GM21619 (cell line): Measurements from ENCODE around the gene HOXC10.

Experiments used
- ATAC-seq: cut with Tn5 transposase; IDR thresholded peaks from one replicate; pipeline ENCODE4 v1.9.1; 2021; ENCODE audit not compliant: unreplicated experiment

The HOXC10 gene

GRCh38 chr12:53950789-53951576 is 34.0 kb upstream of the HOXC10 start:
- no peak for ATAC-seq

GRCh38 chr12:53951577-53952334 is 33.2 kb upstream of the HOXC10 start:
- ATAC-seq, result no peak

DNA sequence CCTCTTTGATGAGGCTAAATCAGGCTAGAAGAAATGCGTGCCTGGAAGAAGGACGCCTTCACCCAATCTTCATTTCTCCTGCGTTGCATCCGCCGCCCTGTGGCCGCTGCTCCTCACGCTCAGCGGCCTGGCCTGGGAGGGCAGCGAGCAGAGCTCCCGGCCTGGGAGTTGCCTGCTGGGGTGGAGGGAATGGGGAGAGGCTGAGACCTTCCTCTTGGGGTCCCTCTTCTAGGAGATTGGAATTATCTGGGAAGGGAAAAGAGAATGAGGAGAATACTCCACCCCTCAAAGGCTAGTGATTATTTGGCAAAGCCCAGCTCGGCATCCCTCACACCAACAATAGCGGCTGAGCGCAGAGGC is 32.6 kb upstream of the HOXC10 start:
- ATAC-seq, result no peak

GRCh38 chr12:53952871-53953734 is 31.8 kb upstream of the HOXC10 start:
- ATAC-seq, result no peak

GRCh38 chr12:53953831-53954693 is 30.9 kb upstream of the HOXC10 start:
- no peak for ATAC-seq

DNA sequence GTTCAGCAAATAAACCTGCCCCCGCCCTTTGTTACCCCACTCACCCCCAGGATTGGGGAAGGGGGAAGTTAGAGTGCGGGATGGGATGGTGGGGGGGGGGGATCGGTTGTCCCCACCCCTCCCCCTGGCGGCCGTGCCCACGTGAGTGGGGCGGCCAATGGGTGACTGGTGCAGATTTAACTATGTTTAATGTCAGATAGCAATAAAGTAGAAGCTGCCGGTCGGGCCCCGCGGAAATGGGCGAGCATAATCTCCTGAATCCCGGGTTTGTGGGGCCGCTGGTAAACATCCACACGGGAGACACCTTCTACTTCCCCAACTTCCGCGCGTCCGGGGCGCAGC is 30.3 kb upstream of the HOXC10 start, which contains the start of gene HOXC12:
Gene HOXC12 (plus strand): TSS at position 210 of the 342 bp plus-strand sequence. CDS start 27 bp downstream, at position 237.
- ATAC-seq, result no peak

DNA sequence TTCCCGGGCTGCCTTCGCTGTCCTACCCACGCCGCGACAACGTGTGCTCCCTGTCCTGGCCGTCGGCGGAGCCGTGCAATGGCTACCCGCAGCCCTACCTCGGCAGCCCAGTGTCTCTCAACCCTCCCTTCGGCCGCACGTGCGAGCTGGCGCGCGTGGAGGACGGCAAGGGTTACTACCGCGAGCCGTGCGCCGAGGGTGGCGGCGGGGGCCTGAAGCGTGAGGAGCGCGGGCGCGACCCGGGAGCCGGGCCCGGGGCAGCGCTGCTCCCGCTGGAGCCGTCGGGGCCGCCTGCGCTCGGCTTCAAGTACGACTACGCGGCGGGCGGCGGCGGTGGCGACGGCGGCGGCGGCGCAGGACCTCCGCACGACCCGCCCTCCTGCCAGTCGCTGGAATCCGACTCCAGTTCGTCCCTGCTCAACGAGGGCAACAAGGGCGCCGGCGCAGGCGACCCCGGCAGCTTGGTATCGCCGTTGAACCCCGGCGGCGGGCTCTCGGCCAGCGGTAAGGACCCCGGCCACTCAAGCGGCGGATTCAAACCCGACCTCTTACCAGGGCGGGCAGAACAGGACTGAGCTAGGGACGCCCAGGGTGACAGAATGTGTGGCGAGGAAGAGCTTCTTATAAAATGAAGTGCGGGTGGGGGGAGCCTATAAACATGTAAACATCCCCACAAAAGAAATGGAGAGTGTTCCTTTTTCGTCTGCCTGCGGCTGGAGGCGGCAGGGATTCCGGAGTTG is 29.7 kb upstream of the HOXC10 start:
- no peak for ATAC-seq

- ATAC-seq, result no peak
Observed at GRCh38 chr12:53955776-53956250, 29.1 kb upstream of the HOXC10 start.

GRCh38 chr12:53956251-53956887 is 28.6 kb upstream of the HOXC10 start:
- no peak for ATAC-seq

GRCh38 chr12:53956914-53957536 is 27.9 kb upstream of the HOXC10 start:
- ATAC-seq, result no peak

- no peak for ATAC-seq
Observed at GRCh38 chr12:53958128-53958527, 26.8 kb upstream of the HOXC10 start.

GRCh38 chr12:53959314-53959713 is 25.6 kb upstream of the HOXC10 start:
- no peak for ATAC-seq

DNA sequence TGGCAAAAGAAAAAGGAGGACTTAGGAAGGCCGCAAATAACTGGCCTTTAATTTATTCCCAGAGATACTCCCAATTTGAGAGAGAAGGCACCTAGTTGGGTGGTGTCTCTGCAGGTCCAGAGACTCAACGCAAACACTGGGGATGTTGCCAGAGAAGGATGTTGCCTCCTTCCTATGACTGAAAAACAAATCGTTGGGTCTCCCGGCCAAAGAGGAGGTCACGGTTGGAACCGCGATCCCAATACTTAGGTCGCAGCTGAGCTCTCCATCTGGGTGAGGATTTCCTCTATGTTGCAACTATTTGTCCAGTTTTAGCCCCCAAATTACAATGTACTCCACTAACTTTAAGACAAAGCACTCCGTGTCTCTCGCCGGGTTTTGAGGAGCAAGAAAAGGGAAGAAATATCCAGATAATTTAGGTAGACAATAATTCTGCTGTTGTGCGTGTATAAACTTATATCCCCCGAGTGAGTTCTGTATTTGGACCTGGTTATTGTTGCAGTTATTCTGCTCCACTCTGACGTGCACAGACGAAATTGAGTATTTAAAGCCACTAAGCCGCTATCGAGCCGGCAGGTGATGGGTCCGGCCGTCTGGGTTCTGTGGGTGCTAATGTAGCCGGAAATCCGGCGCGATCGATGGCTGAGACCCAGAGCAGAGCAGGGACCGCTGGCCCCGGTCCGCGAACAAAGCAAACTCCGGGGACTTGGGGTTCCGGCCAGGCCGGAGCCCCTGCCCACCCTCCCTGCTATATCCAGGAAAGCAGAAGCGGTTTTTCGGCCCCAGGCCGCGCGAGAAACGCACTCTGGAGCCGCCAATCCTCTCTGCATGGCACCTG is 24.5 kb upstream of the HOXC10 start:
- ATAC-seq, result no peak

DNA sequence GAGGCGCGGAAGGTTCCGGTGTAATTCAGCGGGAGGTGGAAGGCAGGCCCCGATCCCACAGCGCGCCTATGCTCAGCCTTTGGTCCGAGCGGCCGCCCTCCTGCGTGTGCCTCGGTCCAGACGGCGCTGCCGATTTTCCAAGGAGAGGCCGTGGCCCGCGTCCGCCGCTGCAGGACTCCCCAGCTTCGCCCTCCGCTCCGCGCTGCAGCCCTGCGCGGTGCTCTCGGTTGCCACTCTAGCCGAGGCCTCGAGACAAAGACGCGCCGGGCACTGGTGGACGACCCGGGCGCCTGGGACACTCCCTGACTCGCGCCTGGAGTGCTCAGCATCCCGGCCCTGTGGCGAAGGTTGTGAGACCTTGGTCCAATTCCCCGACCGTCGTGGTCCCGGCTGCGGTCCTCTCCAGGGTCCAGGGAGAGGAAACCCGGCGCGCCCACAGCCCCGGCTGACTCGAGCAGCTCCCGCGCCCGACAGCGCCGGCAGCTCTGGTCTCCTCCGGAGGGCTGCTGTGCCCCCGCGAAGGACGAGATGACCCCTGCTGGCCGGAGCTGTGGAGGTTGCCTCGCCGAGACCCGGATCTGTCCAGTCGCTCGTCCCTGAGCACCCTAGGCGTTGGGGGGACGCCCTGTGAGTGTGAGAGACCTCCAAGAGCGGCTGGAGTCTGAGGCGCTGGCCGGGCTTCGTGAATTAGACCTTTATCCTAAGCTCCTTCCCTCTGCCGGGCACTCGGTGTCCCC is 23.8 kb upstream of the HOXC10 start:
- no peak for ATAC-seq

DNA sequence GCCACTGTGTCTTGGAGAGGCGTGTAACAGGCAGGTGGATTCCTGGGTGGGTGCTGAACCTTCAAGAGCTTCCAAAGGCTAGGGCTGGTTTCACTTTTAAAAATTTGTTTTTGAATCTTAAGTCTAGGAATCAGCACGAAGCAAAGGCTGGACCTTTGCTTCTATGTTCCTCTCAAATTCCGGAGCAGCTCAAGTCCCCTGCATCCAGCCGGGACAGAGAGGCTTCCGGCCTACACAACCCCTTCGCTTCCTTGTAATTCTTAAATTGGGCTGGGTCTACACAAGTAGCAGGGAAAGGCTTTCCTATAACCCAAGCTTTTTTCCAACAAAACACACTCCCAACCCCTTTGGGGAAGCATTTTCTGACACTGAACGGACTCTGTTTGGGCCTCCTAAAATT is 21.9 kb upstream of the HOXC10 start:
- no peak for ATAC-seq

DNA sequence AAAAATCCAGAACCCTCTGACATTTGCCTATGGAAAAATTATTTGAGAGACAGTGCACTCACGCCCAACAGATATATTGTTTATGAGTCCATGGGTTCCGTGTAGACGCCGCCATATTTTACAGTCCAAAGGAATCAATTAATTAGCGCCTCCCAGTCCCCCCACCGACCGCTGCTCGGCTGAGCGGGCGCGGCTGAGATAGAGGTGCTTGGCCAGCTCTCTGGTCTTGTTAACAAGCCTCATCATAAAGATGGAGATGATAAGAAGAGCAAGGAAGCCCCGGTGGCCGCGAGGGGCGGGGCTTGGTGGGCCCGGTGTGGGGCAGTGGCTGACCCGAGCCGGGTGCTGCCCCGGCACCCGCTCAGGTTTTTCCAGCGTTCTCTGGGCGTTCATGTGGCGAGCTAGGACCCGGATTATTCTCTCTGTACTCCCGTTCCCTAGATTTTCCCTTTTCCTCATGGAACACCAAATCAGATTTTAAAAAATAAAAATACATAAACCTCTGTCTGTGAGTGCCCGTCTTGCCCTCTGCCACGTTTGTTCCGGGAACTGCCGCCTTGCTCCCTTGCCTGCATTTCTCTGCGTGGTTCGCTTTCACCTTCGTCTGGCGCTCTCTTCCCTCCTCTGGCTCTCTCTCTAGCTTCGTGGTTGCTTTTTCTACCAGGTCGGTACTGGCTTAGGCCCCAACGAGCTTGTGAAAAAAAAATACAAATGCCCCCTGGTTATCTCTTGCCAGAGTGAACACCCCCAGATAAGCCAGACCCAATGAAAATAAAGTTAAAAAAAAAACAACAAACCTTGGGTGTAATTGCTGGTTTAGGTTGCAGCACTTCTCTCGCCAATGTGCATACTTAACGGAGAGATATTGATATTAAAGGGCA is 21.3 kb upstream of the HOXC10 start:
- ATAC-seq, result no peak
